CD4-positive, alpha-beta T cell treated with Interleukin-17A for 1 hour (primary cell): ENCODE data around the gene ADGRD1.

Experiments used
- DNase-seq: peaks from one replicate; pipeline ENCODE4 v3.0.0-alpha.2; 2020

The ADGRD1 gene

GRCh38 chr12:130967636-130968035 is 13.9 kb downstream of the ADGRD1 start:
- DNase-seq: no peak

DNA sequence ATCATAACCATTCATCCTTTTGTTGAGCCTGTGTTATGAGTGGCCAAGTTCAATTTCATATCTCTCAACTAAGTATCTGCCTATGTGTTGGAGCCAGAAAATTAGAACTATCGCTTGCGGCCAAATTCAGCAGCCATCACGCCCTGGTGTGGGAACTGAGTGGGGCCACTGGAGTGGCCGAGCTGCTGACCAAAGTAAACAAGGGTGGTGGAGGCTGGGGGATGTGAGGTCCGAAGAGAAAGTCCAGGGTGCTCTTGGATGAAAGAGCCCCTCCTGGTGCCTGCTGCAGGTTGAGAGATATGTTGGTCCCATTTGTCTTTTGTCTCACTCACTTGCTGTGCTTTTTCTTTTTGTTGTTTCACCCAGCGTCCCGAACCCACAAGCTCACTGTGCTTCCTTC is 14.9 kb downstream of the ADGRD1 start:
- DNase-seq: no peak

DNA sequence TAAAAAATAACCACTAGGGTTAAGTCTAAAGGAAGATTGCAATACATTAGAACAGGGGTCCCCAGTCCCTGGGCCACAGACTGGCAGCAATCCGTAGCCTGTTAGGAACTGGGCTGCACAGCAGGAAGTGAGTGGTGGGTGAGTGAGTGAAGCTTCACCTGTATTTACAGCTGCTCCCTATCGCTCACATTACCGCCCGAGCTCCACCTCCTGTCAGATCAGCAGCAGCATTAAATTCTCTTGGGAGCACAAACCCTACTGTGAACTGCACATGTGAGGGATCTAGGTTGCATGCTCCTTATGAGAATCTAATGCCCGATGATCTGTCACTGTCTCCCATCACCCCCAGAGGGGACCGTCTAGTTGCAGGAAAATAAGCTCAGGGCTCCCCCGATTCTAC is 15.5 kb downstream of the ADGRD1 start:
- no peak for DNase-seq

DNA sequence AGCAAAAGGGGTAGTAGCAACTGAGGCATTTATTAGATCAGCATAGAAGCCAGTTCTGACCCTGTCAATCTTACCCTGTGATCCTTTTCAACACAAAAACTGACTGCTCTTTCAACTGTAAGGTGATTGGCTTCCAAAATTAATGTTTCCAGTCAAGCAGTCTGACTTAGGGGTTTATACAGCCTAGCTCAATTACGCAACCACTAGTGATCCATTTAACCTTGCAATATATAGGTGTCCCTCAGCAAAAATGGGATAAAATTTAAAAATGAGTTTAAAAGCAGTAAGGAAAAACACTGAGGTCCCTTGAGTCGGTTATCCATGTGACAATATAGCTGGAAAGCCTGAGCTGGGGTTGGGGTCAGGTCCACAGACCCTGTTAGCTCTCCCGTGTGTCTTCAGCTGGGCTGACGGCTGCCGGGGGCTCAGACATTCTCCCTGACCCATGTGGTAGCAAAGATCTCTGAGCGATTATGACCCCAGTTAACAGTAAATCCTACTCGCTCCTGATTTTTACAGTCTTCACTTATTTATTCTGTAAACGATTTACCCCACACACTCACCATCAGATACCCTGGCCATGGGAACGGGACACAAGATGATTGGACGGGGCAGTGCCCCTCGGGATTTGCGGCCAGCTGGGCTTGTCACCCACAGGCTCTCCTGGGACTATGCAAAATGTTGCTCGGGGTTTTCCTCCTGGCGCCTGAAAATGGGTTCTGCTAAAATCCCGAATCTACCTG is 16.6 kb downstream of the ADGRD1 start:
- DNase-seq: no peak

- DNase-seq: no peak
Observed at GRCh38 chr12:130970908-130971233, 17.2 kb downstream of the ADGRD1 start.

- DNase-seq: no peak
Observed at GRCh38 chr12:130971925-130972585, 18.3 kb downstream of the ADGRD1 start.

GRCh38 chr12:130972586-130972950 is 18.9 kb downstream of the ADGRD1 start:
- DNase-seq: no peak

- DNase-seq: no peak
Observed at GRCh38 chr12:130973109-130973508, 19.4 kb downstream of the ADGRD1 start.

DNA sequence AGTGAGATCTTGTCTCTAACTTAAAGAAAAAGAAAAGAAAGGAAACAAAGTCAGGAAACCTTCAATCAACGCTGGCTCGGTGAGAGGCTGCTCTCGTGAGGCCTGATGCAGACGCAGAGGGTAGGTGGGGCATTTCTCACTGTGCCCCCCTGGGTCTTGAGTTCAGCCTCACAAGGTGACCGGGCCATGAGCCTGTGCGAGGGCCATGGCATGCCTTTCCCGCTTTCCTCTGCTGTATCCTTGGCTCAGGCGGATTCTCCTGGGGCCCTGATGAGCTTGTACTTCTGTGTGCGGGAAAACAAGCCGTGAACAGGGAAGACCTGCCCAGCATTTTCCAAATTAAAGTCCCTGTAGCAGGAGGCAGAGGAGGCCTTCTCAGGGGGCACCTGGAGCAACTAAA is 20.2 kb downstream of the ADGRD1 start:
- DNase-seq: no peak

DNA sequence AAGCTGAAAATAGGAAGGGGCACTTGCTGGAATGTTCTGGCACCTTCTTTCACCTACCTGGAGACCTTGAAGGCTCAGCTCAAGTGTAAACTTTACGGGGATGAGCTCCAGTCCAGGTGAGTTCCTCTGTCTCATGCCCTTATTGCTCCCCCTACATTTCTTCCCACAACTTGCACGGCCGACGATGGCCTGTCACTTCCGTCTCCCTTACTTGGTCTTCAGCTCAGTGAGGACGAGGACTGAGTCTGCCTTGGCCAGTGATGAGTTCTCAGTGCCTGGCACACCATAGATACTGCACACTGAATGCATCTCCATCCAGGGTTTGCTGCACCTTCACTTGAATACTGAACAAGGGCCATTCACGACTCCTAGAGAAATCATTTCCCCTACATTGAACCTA is 21.4 kb downstream of the ADGRD1 start:
- no peak for DNase-seq

DNA sequence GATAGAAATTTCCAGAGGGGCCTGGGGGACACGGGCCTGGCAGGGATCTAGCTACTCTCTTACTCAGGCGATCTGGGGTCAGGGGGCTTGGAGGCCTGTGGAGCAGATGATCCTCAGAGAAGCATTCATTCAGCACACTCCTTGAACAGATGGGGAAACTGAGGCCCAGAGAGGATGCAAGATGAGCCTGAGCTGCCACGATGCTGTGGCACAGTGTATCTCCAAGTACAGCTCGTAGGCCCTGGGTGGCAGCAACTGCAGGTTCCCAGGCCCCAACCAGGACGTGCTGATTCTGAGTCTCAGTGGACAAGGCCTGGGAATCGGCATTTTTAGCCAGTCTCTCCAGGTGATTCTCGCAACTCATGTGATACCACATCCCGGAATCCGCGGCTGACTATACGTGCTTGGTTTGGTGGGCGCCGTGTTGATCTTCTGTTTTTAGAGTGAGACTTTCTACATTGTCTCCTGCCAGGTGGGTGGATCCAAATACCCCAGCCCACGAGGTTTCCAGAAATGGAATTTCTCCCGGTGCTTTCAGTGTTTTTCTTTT is 22.5 kb downstream of the ADGRD1 start:
- DNase-seq: no peak

- DNase-seq: no peak
Observed at GRCh38 chr12:130977046-130977742, 23.5 kb downstream of the ADGRD1 start.

DNA sequence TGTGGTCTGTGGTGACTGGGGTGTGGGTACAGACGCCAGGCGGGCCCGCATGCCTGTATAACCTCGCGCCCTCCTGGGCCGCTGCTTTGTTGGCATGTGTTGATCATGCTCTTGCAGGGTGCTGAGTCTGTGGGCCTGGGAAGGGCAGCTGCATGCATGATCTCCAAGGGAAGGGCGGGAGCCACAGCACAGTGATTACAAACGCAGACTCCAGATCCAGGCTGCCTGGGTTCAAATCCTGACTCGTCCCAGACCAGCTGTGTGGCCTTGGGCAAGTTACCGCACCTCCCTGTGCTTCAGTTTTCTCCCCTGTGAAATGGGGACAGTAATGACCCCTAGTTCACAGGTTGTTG is 24.0 kb downstream of the ADGRD1 start:
- DNase-seq: no peak

DNA sequence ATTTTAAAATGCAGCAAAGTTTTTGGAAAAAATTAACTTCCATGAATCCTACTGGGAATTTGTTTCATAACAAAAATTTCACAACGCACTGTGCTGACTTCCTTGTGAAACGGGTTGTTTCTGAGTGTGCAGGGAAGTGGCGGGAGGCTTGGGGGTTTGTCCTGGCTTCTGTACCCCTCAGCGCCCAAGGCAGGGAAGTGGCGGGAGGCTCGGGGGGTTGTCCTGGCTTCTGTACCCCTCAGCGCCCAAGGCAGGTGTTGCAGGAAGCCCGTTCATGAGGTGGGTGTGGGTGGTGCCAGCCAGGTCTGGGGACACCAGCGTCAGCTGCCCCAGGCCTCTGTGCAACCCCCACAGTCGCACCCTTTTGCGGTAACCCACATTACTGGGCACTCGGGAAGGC is 25.1 kb downstream of the ADGRD1 start:
- DNase-seq: no peak

DNA sequence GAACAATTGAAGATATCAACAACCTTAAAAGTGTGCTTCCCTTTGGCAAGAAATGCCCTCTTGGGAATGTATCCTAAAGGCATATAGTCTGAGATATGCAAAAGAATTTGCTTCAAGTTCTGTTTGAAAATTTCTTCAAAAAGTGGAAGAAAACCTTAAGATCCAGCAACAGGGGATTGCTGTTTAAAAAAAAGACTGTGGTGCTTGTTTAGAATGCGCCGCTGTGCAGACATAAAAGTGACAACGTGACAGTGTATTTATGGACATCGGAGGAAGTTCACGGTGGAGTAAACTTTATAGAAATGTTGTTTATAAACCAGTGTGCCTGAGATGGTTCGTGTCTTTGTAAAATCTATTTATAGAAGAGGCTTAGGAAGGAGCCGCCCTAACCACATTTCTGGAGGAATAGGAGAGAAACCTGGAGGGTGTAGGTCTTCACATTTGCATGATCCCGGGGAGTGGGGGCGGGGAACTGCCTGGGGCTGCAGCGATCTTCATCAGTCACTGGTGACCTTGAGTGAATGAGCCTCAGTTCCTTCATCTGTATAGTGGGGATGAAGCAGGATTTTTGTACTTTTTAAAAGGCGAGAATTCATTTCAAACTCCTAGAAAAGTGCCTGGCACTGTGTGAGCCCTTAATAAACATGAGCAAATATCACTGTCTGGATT is 27.5 kb downstream of the ADGRD1 start:
- no peak for DNase-seq

DNA sequence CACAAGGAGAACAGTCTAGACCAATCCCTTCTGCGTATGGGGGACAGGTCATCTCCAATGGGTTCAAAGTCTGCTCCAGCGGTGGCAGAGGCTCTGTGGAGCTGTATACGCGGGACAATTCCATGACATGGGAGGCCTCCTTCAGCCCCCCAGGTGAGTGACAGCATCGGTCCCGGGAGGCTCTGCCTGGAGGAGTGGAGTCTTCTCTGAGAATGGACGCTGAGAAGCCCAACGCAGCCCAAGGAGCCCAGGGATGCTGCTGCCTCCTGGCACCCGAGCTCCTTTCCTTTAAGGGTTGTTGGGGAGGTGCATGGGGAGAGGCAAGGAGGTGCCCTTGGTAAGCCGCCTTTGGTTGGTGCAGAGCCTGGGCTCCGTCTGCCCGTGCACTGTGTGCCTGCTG is 28.2 kb downstream of the ADGRD1 start:
- no peak for DNase-seq

DNA sequence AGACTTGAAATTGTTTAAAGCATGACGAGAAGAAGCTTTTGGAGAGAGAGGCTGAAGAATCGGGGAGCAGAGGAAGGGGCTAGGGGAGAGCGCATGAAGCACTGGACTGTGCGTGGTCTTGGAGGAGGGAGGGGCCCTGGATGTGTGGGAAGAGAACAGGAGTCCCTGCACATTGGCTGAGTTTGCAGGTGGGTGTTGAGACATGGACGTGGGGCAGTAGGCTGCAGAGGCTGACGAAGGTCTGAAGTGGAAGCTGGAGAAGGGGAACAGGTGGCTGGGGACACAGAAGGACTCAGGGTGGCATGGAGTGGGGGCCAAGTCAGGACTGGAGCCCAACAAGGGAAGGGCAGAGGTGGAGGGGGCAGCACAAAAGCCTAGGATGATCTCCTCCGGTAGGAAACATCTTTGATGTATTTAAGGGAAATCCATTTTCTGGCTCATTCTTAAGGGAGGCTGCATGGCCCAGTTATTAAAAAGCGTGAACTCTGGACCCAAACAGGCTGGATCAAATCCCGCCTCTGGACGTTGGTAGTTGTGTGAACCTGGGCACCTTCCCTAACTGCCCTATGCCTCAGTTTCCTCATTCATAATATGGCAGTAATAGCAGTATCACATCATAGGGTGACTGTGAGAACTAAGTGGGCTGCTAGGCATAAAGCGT is 29.0 kb downstream of the ADGRD1 start:
- DNase-seq: no peak

DNA sequence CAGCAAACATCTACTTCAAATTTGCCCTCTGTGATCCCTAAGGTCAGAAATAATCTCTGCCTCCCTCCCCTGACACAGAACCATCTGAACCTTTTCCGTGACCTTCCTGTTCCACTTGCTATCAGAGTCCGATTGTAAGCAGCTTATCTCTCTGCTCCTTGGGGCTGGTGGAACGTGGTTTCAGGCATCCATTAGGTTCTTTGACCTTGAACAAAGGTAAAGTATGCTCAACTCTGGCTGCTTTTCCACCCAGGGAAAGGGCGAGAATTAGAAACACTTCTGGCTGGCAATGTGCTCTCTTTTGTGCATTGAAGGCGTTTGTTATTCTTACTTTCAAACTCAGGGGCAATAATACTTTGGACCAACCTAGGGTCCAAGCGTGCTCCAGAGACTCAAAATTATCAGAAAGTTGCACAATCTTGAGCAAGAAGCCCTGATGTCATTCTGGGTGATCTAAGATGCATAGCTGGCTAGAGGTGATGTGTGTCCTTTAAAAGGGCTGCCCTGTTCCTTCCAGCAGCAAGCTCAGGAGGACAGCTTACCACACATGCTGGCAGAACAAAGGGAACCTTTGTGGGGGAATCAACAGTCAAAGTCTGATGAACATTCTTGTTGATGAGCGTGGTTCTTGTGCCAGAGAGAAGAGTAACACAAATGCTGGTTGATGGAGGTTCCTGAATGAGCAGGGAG is 29.8 kb downstream of the ADGRD1 start:
- no peak for DNase-seq

- no peak for DNase-seq
Observed at GRCh38 chr12:130984183-130985058, 30.7 kb downstream of the ADGRD1 start.

DNA sequence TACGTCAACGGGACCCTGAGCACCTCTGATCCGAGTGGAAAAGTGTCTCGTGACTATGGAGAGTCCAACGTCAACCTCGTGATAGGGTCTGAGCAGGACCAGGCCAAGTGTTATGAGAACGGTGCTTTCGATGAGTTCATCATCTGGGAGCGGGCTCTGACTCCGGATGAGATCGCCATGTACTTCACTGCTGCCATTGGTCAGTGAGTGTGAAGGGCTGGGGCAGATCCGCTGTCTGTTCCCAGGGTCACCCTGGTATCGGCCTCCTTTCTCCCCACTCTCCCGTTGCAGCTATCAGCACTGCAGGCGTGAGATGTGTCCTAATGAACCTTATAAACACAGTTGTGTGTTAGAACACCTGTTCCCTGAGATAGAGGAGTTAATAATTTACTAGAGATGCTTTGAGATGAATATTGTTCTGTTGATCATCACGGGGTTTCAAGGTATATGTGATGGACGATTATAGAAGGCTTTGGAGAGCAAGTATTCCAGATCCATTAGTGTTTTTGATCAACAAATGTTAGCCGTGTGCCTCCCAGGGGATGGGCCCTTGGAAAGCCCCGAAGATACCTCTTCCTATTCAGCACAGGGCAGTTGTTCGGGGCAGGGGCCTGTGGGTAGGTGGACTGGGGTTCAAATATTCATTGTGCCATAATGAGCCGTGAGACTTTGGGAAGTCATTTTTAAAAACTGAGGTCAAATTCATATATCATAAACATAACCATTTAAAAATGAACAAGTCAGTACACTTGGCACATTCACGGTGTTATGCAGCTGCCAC is 33.6 kb downstream of the ADGRD1 start:
- no peak for DNase-seq

- DNase-seq: no peak
Observed at GRCh38 chr12:130988261-130988660, 34.6 kb downstream of the ADGRD1 start.
